Suprapubic skin (tissue), 4 donors: ENCODE data around the gene DDI2.
"Not testable (repeated sequence)": the region's sequence is repeated elsewhere in the genome, so short reads cannot be mapped to it uniquely, and the experiment has no call there.

Experiments used
- CTCF ChIP-seq, 2 donors: fragments of 200-600 bp in 1 of 2; fragments of 450-650 bp in 1 of 2; sonication (generic) in 1 of 2; IDR thresholded peaks; one replicate each; pipeline ENCODE4 v1.5.1; 2016 to 2019; ENCODE audit warnings: antibody characterized with exemption in 2 of 2, mild to moderate bottlenecking in 1 of 2, moderate library complexity in 1 of 2
- EP300 ChIP-seq: sonication (generic); formaldehyde crosslinking; IDR thresholded peaks from one replicate; pipeline ENCODE4 v1.6.1; 2017; ENCODE audit warnings: antibody characterized with exemption
- POLR2A ChIP-seq, 2 donors: fragments of 450-650 bp; IDR thresholded peaks; one replicate each; pipeline ENCODE4 v1.6.1; 2017; ENCODE audit warnings: antibody characterized with exemption in 2 of 2, mild to moderate bottlenecking in 2 of 2, moderate library complexity in 2 of 2
- POLR2AphosphoS5 ChIP-seq, 3 donors: sonication (generic); formaldehyde crosslinking; IDR thresholded peaks; one replicate each; pipeline ENCODE4 v1.6.1; 2017; ENCODE audit warnings: antibody characterized with exemption in 3 of 3

DNA sequence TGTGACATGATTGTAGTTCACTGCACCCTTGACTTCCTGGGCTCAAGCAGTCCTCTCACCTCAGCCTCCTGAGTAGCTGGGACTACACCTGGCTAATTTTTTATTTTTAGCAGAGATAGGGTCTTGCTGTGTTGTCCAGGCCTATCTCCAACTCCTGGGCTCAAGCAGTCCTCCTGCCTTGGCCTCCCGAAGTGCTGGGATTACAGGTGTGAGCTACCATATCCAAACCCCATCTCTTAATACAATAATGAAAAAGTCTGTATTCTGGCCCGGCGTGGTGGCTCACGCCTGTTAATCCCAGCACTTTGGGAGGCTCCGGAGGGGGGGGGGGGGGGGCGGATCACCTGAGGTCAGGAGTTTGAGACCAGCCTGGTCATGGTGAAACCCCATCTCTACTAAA is 34.9 kb downstream of the DDI2 start:
- TF ChIP-seq CTCF (IDR thresholded peaks at IDR 0.05); POLR2A (IDR thresholded peaks at IDR 0.05); EP300; POLR2AphosphoS5 (IDR thresholded peaks at IDR 0.05): not testable (repeated sequence)
